ENCODE results near the gene ARHGAP45. TPM values are rescaled to one million over a fixed set of nuclear protein-coding genes. Genes with fewer than 3 reads are reported as not detected.

Gene ARHGAP45
- total and polyA plus RNA-seq, 2 experiments from 2014 or later, result 24.7 to 71.8 TPM

DNA sequence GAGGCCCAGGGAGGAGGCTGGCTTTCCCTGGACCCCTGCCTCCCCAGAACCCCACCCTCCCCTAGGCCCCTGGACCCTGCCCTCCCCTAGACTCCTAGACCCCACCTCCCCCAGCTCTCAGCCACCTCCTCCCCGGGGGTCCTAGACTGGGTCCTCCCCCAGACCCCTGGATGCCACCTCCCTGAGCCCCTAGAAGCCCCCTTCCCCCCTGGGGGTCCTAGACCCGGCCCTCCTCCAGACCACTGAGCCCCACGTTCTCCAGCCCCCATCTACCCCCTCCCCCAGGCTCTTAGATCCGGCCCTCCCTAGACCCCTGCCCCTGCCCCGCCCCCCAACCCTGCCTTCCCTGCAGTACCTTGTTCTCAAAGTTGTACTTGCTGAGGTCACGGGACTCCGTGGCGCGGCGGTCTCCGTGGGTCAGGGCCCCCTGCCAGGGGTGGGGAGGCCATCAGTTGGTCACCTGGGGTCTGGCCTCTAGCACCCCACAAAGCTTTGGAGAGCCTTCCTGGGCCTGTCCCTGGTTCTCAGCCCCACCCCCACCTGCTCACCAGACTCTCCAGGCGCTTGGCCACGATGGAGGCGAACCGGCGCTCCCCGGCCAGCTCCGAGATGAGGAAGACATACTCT lies 44.8 kb downstream of the ARHGAP45 start:
- no peaks in the 10 kb centered on the region for H3K27me3 ChIP-seq (ENCODE audit: insufficient read depth)
- H3K27me3 Mint-ChIP-seq (ENCODE audit: insufficient read depth, low read depth, poor library complexity), result peaks cover 11% of the 10 kb centered on the region
- ATAC-seq (no peak), DNase-seq (ENCODE audit: low spot score) (no peak)
- H2AFZ ChIP-seq, result no peak overlapping the region
- TF ChIP-seq, protein P1, sequence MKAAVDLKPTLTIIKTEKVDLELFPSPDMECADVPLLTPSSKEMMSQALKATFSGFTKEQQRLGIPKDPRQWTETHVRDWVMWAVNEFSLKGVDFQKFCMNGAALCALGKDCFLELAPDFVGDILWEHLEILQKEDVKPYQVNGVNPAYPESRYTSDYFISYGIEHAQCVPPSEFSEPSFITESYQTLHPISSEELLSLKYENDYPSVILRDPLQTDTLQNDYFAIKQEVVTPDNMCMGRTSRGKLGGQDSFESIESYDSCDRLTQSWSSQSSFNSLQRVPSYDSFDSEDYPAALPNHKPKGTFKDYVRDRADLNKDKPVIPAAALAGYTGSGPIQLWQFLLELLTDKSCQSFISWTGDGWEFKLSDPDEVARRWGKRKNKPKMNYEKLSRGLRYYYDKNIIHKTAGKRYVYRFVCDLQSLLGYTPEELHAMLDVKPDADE (IDR thresholded peaks at IDR 0.05), result no peak
- no peak for TF ChIP-seq ZNF331 (CRISPR knock-in tag; IDR thresholded peaks at IDR 0.05; ENCODE audit: low read depth)
- TF ChIP-seq, protein P2, sequence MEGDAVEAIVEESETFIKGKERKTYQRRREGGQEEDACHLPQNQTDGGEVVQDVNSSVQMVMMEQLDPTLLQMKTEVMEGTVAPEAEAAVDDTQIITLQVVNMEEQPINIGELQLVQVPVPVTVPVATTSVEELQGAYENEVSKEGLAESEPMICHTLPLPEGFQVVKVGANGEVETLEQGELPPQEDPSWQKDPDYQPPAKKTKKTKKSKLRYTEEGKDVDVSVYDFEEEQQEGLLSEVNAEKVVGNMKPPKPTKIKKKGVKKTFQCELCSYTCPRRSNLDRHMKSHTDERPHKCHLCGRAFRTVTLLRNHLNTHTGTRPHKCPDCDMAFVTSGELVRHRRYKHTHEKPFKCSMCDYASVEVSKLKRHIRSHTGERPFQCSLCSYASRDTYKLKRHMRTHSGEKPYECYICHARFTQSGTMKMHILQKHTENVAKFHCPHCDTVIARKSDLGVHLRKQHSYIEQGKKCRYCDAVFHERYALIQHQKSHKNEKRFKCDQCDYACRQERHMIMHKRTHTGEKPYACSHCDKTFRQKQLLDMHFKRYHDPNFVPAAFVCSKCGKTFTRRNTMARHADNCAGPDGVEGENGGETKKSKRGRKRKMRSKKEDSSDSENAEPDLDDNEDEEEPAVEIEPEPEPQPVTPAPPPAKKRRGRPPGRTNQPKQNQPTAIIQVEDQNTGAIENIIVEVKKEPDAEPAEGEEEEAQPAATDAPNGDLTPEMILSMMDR (conservative IDR thresholded peaks at IDR 0.05; ENCODE audit: low read depth in 2 of 2), result no peak
- no peak for TF ChIP-seq NANOG (IDR thresholded peaks at IDR 0.05; ENCODE audit: borderline replicate concordance)
- TF ChIP-seq STAT1 (IDR thresholded peaks at IDR 0.05; ENCODE audit: unreplicated experiment), result no peak
- TF ChIP-seq, protein P3, sequence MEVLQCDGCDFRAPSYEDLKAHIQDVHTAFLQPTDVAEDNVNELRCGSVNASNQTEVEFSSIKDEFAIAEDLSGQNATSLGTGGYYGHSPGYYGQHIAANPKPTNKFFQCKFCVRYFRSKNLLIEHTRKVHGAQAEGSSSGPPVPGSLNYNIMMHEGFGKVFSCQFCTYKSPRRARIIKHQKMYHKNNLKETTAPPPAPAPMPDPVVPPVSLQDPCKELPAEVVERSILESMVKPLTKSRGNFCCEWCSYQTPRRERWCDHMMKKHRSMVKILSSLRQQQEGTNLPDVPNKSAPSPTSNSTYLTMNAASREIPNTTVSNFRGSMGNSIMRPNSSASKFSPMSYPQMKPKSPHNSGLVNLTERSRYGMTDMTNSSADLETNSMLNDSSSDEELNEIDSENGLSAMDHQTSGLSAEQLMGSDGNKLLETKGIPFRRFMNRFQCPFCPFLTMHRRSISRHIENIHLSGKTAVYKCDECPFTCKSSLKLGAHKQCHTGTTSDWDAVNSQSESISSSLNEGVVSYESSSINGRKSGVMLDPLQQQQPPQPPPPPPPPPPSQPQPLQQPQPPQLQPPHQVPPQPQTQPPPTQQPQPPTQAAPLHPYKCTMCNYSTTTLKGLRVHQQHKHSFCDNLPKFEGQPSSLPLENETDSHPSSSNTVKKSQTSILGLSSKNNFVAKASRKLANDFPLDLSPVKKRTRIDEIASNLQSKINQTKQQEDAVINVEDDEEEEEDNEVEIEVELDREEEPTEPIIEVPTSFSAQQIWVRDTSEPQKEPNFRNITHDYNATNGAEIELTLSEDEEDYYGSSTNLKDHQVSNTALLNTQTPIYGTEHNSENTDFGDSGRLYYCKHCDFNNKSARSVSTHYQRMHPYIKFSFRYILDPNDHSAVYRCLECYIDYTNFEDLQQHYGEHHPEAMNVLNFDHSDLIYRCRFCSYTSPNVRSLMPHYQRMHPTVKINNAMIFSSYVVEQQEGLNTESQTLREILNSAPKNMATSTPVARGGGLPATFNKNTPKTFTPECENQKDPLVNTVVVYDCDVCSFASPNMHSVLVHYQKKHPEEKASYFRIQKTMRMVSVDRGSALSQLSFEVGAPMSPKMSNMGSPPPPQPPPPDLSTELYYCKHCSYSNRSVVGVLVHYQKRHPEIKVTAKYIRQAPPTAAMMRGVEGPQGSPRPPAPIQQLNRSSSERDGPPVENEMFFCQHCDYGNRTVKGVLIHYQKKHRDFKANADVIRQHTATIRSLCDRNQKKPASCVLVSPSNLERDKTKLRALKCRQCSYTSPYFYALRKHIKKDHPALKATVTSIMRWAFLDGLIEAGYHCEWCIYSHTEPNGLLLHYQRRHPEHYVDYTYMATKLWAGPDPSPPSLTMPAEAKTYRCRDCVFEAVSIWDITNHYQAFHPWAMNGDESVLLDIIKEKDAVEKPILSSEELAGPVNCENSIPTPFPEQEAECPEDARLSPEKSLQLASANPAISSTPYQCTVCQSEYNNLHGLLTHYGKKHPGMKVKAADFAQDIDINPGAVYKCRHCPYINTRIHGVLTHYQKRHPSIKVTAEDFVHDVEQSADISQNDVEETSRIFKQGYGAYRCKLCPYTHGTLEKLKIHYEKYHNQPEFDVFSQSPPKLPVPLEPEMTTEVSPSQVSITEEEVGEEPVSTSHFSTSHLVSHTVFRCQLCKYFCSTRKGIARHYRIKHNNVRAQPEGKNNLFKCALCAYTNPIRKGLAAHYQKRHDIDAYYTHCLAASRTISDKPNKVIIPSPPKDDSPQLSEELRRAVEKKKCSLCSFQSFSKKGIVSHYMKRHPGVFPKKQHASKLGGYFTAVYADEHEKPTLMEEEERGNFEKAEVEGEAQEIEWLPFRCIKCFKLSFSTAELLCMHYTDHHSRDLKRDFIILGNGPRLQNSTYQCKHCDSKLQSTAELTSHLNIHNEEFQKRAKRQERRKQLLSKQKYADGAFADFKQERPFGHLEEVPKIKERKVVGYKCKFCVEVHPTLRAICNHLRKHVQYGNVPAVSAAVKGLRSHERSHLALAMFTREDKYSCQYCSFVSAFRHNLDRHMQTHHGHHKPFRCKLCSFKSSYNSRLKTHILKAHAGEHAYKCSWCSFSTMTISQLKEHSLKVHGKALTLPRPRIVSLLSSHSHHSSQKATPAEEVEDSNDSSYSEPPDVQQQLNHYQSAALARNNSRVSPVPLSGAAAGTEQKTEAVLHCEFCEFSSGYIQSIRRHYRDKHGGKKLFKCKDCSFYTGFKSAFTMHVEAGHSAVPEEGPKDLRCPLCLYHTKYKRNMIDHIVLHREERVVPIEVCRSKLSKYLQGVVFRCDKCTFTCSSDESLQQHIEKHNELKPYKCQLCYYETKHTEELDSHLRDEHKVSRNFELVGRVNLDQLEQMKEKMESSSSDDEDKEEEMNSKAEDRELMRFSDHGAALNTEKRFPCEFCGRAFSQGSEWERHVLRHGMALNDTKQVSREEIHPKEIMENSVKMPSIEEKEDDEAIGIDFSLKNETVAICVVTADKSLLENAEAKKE (CRISPR knock-in tag; IDR thresholded peaks at IDR 0.05), result no peak
- no peak for TF ChIP-seq JUNB (IDR thresholded peaks at IDR 0.05; ENCODE audit: unreplicated experiment)
- no peak for TF ChIP-seq CREB1 (CRISPR knock-in tag; IDR thresholded peaks at IDR 0.05; ENCODE audit: low read depth)
- no peak for TF ChIP-seq EZH2 (IDR thresholded peaks at IDR 0.05; ENCODE audit: low read depth, unreplicated experiment)
- TF ChIP-seq ZNF114 (CRISPR knock-in tag; IDR thresholded peaks at IDR 0.05), result no peak
- TF ChIP-seq EZH2phosphoT487 (IDR thresholded peaks at IDR 0.05; ENCODE audit: unreplicated experiment), result no peak
- TF ChIP-seq, protein P4, sequence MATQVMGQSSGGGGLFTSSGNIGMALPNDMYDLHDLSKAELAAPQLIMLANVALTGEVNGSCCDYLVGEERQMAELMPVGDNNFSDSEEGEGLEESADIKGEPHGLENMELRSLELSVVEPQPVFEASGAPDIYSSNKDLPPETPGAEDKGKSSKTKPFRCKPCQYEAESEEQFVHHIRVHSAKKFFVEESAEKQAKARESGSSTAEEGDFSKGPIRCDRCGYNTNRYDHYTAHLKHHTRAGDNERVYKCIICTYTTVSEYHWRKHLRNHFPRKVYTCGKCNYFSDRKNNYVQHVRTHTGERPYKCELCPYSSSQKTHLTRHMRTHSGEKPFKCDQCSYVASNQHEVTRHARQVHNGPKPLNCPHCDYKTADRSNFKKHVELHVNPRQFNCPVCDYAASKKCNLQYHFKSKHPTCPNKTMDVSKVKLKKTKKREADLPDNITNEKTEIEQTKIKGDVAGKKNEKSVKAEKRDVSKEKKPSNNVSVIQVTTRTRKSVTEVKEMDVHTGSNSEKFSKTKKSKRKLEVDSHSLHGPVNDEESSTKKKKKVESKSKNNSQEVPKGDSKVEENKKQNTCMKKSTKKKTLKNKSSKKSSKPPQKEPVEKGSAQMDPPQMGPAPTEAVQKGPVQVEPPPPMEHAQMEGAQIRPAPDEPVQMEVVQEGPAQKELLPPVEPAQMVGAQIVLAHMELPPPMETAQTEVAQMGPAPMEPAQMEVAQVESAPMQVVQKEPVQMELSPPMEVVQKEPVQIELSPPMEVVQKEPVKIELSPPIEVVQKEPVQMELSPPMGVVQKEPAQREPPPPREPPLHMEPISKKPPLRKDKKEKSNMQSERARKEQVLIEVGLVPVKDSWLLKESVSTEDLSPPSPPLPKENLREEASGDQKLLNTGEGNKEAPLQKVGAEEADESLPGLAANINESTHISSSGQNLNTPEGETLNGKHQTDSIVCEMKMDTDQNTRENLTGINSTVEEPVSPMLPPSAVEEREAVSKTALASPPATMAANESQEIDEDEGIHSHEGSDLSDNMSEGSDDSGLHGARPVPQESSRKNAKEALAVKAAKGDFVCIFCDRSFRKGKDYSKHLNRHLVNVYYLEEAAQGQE (IDR thresholded peaks at IDR 0.05; ENCODE audit: unreplicated experiment), result no peak
- peaks cover 4% of the 10 kb centered on the region; the same call in 1 of the 3 replicates for H3K4me1 Mint-ChIP-seq
- H3K4me3 Mint-ChIP-seq, result no peak overlapping the region
- H3K9me2 ChIP-seq (ENCODE audit: insufficient read depth), result no peaks in the 10 kb centered on the region
- H3K36me3 Mint-ChIP-seq (ENCODE audit: low read depth), result peaks cover 2% of the 10 kb centered on the region; the same call in 2 of the 3 replicates
- H4K20me1 ChIP-seq (replicated peaks; ENCODE audit: insufficient read depth), result no peaks in the 10 kb centered on the region; the same call in 1 of the 2 replicates
- H3K4me3 ChIP-seq, result no peak overlapping the region
- H3K79me2 ChIP-seq (replicated peaks; ENCODE audit: insufficient read depth), result no peaks in the 10 kb centered on the region
- no peaks in the 10 kb centered on the region for H3K4me1 ChIP-seq (ENCODE audit: insufficient read depth)
- no peak overlapping the region for H3K27ac Mint-ChIP-seq
- H3K36me3 ChIP-seq (ENCODE audit: insufficient read depth), result 0 out of 2 replicates have a peak, but pooled peaks cover 3% of the 10 kb centered on the region
- no peak overlapping the region for H3K4me2 ChIP-seq
- no peak overlapping the region for H3K27ac ChIP-seq (ENCODE audit: low read depth)
- no peaks in the 10 kb centered on the region for H3K9me3 Mint-ChIP-seq
- H3F3A ChIP-seq (replicated peaks; ENCODE audit: low read depth), result 0 out of 2 replicates have a peak, but pooled peaks cover 8% of the 10 kb centered on the region
